GM18502 (cell line): ENCODE measurements around the gene CAMTA1.
"Not testable (repeated sequence)": the region's sequence is repeated elsewhere in the genome, so short reads cannot be mapped to it uniquely, and the experiment has no call there.

Experiments used
- ATAC-seq: cut with Tn5 transposase; IDR thresholded peaks from one replicate; pipeline ENCODE4 v1.9.1; 2021; ENCODE audit warnings: mild to moderate bottlenecking; ENCODE audit not compliant: unreplicated experiment, poor library complexity

The CAMTA1 gene

DNA sequence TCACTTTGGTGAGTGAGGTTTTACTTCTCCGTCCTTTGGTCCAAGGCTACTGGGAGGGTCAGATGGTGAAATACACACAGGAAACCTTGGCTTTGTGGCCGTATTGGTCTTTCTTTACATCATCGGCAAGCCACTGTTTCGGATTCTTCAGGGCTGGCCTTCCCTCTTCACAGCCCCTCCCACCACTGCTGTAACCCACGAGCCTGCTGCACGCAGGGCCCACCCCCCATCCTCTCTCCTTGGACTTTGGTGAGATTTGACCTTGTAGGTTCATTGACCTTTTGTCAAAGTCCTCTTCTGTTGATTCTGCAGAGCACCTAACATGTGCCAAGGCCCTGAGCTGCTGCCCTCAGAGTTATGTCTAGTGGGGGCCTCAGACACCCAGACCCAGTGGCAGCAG lies 328.6 kb downstream of the CAMTA1 start:
- ATAC-seq, result no peak

DNA sequence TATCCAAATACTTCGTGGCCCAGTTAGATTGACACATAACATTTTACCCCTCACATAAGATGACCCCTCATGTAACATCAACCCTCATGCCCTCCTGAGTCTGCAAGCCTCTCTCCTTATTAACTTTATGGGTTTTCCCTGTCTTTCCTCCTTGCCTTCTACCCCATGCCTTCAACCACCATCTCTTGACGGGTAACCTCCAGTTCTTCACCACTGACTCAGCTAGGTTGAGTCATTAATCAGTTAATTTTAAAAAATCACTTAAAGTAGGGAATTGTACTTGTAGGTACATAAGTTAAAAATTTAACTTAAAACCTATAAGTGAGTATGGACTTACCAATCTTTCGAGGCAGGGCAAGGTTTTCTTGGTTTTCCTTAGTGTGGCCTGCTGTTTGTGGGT lies 330.7 kb downstream of the CAMTA1 start:
- ATAC-seq, result no peak

DNA sequence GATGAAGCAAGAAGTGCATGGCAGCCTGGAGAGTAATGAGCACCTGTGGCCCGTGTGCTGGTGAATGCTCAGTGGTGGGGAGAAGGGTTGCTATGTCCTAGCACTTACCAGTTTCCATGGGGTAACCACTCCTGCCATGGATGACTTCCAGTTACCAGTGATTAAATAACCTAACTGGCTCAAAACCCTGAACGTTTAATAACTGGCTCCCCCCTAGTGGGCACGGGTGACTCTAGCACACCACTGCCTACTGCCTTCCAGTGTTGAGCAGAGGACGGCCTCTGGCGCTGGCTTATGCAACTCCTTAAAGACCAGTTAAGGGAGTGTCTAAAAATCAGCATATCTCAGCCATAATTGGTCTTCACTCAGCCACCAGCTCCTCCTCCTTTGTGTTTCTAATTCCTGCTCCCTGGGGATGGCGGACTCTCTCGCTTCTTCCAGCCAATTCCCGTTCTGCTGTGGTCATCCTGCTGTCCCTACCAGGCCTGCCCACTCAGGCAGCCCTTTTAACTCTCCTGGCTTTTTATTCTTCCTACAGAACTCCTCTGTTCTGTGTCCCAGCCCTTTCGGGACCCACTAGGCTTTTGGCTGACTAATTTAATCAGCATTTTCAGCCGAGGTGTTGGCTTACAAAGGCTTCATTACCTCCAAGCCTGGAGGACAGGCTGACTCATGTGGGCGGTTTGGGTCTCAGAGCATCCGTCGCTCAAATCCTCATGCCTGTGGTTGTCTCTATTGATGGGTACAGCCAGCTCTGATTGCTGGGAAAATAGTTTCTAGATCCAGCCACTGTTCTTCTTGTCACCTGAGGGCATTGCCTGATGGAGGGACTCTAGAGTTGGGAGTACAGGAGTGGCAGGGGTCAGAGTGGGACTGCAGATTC lies 332.4 kb downstream of the CAMTA1 start:
- ATAC-seq, result no peak

DNA sequence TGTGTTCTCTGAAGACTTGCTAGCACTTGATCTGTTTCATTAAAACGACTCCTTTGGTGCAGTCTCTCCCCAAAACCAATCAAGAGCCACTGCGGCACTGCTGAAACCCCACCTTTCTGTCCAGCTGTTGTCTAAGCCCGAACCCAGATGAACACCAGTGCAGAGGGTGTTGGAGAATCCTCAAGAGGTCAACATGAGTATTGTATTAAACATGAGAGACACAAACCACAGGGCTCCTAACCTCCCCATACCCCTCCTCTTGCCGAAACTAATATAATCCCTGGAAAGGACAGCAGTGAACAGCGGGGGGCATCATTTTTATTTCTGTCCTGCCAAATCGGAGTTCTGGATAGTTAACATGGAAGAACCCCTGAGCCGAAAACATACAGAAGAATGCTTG lies 333.9 kb downstream of the CAMTA1 start:
- no peak for ATAC-seq

DNA sequence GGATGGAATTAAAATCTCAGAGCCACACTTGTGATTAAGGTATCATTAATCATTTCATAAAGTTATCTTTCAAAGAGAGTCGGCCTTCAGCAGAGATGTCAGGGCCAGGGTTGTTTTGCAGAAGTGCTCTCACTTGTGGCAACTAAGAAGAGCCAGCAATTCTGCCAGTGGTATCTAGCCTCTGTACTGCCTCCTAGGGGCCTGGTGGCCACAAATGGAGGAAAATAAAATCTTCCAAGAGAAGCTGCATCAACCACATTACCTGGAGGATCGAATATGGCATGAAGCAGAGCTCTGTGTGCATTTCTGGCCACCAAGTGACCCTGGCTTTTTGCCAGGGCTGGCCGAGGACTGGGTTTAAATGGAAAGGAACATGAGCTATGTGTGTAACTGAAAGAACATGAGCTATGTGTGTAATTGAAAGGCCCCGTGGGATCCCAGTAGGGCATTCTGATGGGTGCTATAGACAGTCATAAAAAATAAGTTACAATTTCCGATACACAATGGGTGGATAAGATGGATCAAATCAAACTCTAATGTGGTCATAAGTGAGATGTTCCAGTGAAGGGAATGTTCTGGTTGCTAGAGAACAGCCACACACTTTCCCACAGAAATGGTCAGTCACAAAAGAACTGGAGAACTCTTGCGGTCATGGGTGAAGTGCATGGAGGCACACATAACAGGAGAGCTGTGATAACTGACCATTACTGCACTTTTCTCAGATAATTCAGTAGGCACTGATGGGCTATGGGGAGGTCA lies 335.8 kb downstream of the CAMTA1 start:
- ATAC-seq, result no peak

DNA sequence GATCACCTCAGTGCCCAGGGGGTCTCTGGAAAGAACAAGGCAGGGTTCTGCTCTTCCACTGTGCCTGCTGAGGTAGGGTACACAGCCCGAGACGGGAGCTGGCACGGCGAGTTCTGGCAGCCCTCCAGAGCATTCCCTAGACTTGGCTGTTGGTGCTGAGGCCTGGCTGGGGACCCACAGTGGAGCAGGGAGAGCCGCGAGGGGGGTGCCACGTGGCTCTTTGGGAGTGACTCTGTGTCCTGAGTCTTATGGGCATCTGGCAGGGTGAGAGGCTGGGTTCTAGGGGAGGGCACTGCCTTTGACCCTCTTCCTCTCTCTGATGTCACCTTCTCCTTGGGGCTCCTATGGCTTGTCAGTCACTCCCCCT lies 336.4 kb downstream of the CAMTA1 start:
- no peak for ATAC-seq

DNA sequence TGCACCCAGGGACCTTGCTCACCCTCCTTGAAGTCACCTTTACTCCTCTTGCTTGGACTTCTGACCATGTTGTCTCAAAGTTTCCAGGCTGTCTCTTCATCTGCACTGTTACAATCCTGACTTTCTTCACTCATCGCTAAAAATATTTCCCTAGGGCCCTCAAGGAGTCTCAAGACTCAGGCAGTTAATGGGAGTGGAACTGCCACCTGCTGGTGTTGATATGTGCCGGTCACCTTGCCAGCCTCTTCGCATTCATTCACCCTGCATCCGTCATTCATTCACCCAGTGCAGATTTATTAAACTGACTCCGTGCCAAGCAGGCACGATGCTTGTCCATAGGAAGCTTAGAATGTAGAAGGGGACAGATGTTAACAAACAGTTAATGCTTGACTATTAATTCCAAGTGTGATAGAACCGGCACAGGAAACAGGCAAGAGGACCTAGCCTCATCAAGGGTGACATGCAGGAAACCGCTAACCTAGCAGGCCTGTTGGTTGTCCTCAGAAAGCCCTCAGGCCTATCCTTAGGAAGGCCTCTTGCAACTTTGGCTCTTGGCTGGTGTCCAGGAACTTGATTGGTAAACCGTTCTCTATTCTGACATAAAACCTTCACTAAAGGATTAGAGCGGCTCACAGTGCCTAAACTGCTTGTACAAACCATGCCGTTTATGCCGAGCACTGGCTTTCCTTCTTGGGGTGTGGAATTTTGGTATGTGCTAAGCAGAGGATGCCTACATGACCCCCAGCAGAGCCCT lies 342.2 kb downstream of the CAMTA1 start:
- ATAC-seq, result no peak

DNA sequence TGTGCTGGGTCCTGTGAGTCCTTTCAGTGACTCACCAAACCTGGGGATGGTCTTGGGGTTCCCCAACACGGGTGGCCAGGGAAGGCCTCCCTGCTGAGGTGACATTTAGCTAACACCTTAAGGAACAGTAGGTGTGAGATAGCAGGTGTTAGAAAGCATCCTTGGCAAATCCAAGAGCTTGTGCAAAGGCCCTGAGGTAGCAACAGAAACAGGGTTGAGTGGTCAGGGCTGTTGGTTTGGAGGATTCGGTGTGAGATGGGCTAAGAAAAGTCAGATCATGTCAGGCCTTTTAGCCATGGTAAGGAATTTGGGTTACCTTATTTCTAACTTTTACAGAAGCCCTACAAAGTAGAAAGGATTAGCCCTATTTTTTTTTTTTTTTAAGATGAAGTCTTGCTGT lies 343.0 kb downstream of the CAMTA1 start:
- no peak for ATAC-seq

DNA sequence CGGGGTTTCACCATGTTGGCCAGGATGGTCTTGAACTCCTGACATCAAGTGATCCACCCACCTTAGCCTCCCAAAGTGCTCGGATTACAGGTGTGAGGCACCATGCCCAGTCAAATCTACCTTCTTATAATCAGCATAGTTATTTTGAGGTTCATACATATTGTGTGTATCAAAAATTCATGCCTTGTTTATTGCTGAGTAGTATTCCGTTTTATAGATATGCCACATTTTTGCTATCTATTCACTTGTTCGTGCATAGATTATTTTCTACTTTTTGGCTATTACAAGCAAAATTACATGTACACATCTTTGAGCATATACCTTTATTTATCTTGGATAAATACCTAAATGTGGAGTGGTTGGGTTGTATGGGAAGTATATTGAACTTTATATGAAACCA lies 344.9 kb downstream of the CAMTA1 start:
- no peak for ATAC-seq

DNA sequence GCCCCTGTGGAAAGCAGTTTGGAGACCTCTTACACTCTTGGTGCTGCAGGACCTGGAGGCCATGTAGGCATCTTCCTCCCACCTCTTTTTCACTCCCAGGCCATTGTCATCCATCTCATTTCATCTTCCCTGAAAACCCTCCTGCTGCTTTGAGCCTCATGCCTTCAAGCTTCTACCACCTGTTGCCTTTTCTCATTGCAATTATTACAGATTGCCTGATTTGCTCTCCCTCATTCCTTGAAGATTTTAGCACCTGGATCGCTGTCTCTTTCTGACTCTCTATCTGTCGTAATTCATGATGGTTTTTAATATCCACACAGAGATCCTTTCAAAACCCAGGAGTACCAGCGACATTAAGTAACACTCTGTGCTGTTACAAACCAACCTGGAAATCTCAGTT lies 350.2 kb downstream of the CAMTA1 start:
- ATAC-seq, result no peak

DNA sequence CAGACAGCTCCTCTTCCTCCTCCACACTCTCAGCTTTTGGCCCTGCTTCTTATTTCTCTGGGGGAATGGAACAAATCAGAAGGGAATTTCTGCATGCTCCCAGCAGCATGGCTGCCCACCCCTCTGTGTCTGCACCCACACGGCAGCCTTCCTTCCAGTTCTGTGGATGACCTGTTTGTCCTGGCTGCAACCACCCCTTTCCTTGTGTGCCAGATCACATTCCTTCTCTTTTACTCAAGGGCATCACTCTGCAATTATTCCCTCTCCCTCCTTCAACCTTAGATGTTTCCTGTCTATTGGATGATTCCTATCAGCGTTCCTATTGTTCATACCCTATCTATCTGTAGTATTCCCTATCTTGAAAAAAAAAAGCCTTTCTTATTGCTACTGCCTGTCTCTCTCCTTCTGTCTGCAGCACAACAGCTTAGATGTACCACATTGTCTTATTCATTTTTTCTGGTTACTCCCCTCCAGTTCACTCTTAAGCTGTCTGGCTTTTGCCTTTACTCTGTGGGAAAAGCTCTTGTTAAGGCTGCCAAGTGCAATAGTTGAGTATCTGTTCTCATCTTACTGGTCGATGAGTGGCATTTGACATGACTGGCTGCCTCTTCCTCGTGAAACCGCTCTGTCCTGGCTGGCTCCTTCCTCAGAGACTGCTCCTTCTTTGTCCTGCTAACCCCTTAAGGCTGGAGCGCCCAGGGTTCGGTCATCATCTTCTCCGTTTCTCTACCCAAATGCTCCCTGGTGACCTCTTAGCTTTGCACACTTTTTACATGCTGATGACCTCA lies 351.1 kb downstream of the CAMTA1 start:
- no peak for ATAC-seq

DNA sequence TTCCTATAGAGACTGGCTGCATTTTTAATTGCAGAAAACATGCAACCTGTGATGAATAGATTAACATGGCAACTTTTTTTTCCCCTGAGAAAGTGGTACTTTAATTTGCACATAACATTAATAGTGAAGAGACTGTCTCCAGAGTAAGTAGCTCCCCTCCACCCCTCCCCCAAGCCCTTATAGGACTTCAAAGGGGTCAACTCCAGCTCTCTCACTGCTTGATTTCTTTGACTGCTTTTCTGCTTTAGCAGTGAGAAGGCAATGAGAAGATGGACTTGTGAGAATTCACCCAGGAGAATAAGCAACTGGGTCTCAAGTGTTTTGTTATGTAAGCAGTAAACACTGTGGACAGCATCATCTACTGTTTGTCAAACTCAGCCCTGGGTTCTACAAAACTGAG lies 355.0 kb downstream of the CAMTA1 start:
- ATAC-seq, result no peak

DNA sequence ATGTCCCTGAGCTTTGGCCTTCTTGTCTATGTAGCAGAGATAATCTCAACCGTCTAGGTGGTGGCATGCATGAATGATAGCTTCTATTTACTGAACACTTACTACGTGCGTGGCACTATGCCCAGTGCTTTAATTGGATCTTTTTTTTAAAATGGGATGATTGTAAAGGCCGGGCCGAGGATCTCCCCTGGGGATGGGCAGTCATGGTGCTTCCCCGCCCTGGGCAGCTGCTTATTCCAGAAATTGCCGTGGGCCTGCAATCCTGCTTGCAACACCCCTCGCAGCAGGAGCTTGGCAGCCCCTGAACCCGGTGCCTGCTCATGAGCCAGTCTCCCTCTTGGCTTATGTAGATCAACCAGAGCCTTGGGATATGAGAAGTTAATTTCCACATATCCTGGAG lies 360.7 kb downstream of the CAMTA1 start:
- ATAC-seq, result no peak

DNA sequence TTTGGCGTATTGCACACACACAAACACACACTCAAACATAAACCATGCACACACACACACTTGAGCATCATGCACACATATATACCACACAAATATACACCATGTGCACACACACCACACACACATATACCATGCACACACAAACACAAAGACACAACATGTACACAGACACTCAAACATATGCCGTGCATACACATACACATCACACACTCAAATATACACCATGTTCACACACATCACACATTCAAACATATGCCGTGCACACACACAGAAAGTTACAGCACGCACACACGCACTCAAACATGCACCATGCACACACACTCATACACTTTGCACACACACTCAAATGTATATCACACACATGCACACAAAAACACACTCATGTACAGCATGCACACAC lies 361.5 kb downstream of the CAMTA1 start:
- ATAC-seq, result no peak

DNA sequence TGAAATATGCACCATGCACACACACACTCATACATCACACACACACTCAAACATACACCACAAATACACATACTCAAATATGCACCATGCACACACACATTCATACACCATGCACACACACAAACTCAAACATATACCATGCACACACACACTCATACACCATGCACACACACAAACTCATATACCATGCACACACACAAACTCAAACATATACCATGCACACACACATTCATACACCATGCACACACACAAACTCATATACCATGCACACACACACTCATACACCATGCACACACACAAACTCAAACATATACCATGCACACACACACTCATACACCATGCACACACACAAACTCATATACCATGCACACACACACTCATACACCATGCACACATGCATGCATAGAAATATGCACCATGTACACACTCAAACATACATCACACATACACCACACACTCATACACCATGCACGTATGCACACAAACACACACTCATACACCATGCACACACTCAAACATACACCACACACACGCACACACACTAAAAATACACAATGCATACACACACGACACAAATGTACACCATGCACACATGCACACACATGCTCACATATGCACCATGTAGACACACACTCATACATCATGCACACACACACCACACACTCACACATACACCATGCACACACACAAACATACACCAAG lies 362.5 kb downstream of the CAMTA1 start:
- ATAC-seq, result not testable (repeated sequence)

DNA sequence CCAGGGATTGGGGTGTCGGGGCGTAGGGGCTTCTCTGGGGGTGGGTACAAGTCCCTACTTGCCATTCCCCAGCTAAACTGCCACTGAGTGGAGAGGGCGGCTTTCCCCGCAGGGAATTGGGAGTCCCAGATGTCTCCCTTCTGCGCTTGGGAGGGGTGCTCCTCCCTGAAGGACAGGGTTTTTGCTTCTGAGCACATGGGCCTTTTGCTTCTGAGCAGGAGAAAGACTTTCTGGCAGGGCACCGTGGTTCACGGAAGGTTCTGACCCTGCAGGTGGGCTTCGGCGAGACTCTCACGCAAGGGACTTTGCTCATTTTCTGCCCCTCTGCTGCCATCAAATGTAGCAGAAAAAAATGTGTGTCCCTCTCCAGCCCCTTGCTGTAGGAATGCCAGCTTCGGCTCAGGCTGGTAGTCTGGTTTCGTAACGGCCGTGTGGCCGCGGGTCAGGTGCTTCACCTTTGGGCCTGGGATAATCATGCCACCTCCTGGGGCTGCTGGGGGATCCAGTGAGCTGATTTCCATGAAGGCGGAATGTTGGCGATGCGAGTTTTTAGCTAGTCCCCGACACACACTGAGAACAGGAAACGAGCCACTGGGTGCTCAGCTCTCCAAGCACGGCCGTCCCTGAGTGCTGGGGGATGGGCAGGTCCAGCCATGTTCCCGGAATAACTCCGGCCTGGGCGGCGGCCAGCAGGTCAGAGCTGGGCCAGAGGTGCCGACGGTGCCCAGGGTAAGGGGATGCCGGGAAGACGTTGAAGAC lies 364.0 kb downstream of the CAMTA1 start:
- no peak for ATAC-seq

DNA sequence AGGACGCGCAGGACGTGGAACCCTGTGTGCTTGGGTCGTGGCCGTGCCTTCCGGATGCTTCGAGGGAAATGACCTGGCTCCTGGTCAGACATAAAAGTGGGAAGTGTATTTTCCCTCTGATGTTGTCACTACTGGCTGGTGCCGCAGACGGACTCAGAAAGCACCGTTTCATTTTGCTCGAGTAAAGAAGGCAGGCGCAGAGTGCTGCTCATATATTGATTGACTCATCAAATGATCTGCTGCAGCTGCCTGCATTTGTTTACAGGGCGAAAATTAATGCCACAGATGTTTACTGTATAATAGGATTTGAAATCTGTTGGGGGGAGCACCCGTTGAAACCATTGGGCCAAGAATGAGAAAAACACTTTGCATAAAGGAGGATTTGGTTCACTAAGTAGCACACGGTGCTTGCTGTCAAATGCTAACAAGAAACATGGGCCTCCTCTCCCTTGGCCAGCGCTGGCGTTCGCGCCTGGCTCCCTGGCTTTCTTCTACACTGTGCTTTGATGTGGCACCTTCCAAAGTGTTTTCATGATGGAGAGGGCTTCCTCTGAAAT lies 365.5 kb downstream of the CAMTA1 start:
- ATAC-seq, result no peak

DNA sequence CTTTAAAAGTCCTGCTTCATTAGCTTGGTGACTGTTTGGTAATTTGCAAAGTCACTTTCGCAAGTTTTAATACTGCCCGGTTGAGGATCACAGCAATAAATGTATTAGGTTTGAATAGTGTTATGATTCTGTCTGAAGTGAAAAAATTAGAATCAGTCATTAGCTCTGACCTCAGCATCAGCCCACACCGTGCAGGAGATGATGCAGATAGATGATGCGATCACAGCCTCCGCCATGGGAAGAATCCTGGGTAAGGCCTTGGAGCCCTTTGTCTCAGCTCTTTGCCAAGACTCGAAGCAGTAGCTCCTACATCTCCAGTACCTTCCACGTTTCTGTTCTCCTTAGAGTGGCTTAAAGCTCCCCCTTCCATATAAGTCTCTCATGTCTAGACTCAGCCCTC lies 366.7 kb downstream of the CAMTA1 start:
- no peak for ATAC-seq

DNA sequence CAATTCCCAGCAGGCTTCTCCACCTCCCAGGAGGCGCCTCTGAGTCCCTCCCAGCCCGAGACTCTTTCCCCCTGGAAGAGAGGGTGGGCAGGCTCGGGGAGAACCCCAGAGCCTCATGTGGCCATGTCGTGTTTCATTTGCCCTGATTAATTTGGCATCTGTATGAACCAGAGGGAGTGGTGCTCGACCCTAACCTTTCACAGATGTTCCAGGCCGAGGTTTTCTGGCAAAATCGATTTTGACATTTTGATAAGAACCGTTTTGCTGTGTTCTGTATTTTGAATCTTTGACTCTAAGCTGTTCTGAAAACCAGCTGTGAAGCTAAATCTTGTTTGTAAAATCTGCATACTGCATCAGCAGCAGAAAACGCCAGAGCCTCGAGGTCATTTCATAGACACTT lies 367.4 kb downstream of the CAMTA1 start:
- ATAC-seq, result no peak
